Dedifferentiated amniotic fluid mesenchymal stem cell (primary cell): ENCODE measurements around the gene MYL11.
"Not testable (repeated sequence)": the region's sequence is repeated elsewhere in the genome, so short reads cannot be mapped to it uniquely, and the experiment has no call there.

Experiments used
- DNase-seq: peaks from one replicate; pipeline ENCODE4 v3.0.0-alpha.2; 2016; ENCODE audit errors: extremely low spot score

Gene MYL11

GRCh38 chr16:30374538-30374937 lies at the start of gene MYL11:
Gene MYL11 (plus strand): TSS chr16:30374802. CDS start chr16:30374858, 56 bp downstream.
- DNase-seq = no peak

GRCh38 chr16:30334473-30334989 lies 40.1 kb upstream of the MYL11 start:
- DNase-seq = not testable (repeated sequence)

GRCh38 chr16:30335028-30335597 lies 39.5 kb upstream of the MYL11 start:
- peak; percentile 57 for DNase-seq

GRCh38 chr16:30335598-30336474 lies 38.8 kb upstream of the MYL11 start:
- DNase-seq = no peak

- not testable (repeated sequence) for DNase-seq
These were observed 36.6 kb upstream of the MYL11 start for GRCh38 chr16:30337964-30338357.

- DNase-seq = not testable (repeated sequence)
These were observed 35.9 kb upstream of the MYL11 start for GRCh38 chr16:30338715-30339114.

- DNase-seq = no peak
These were observed 34.0 kb upstream of the MYL11 start for GRCh38 chr16:30340621-30341020.

- DNase-seq = not testable (repeated sequence)
These were observed 32.6 kb upstream of the MYL11 start for GRCh38 chr16:30341971-30342370.

GRCh38 chr16:30342751-30343490 lies 31.7 kb upstream of the MYL11 start:
- no peak for DNase-seq

GRCh38 chr16:30343491-30343820 lies 31.1 kb upstream of the MYL11 start:
- DNase-seq = not testable (repeated sequence)

GRCh38 chr16:30346286-30346685 lies 28.3 kb upstream of the MYL11 start:
- DNase-seq = no peak

GRCh38 chr16:30348113-30348512 lies 26.5 kb upstream of the MYL11 start:
- DNase-seq = no peak

- no peak for DNase-seq
These were observed 25.7 kb upstream of the MYL11 start for GRCh38 chr16:30348929-30349328.

- no peak for DNase-seq
These were observed 24.9 kb upstream of the MYL11 start for GRCh38 chr16:30349675-30350074.

GRCh38 chr16:30350134-30350871 lies 24.3 kb upstream of the MYL11 start:
- DNase-seq = no peak

GRCh38 chr16:30351001-30351441 lies 23.6 kb upstream of the MYL11 start:
- no peak for DNase-seq

- peak; percentile 63 for DNase-seq
These were observed 22.8 kb upstream of the MYL11 start for GRCh38 chr16:30351586-30352419.

GRCh38 chr16:30352488-30353401 lies 21.9 kb upstream of the MYL11 start:
- no peak for DNase-seq

- no peak for DNase-seq
These were observed 21.0 kb upstream of the MYL11 start for GRCh38 chr16:30353438-30354129.
